GM12875 (cell line): ENCODE results near the gene ACOT13.
"Not testable (repeated sequence)": the region's sequence is repeated elsewhere in the genome, so short reads cannot be mapped to it uniquely, and the experiment has no call there.

ENCODE experiments used
- H3K4me3 ChIP-seq: one replicate; pipeline ENCODE4 v1.5.1; 2011; ENCODE audit warnings: low read depth, low read length, control low read depth
- CTCF ChIP-seq: IDR thresholded peaks from 2 replicates; pipeline ENCODE4 v1.5.1; 2011; ENCODE audit warnings: low read depth, mild to moderate bottlenecking, control low read depth, inconsistent platforms, low read length, moderate library complexity, borderline replicate concordance; ENCODE audit not compliant: insufficient read depth

Gene ACOT13

GRCh38 chr6:24632573-24632972, 34.3 kb upstream of the ACOT13 start:
- no peak for TF ChIP-seq CTCF

GRCh38 chr6:24636681-24637080, 30.2 kb upstream of the ACOT13 start:
- no peak for TF ChIP-seq CTCF
- no peak overlapping the region for H3K4me3 ChIP-seq

More at GRCh38 chr6:24632573-24632972, 34.3 kb upstream of the ACOT13 start:
- no peak overlapping the region for H3K4me3 ChIP-seq

- H3K4me3 ChIP-seq, result no peak overlapping the region
- no peak for TF ChIP-seq CTCF
Measured at GRCh38 chr6:24640166-24640565, 26.7 kb upstream of the ACOT13 start.

GRCh38 chr6:24640631-24641030, 26.2 kb upstream of the ACOT13 start:
- not testable (repeated sequence) for H3K4me3 ChIP-seq

GRCh38 chr6:24642061-24642460, 24.8 kb upstream of the ACOT13 start:
- H3K4me3 ChIP-seq, result no peak overlapping the region
- no peak for TF ChIP-seq CTCF

- no peak for TF ChIP-seq CTCF
- no peak overlapping the region for H3K4me3 ChIP-seq
Measured at GRCh38 chr6:24643920-24644319, 23.0 kb upstream of the ACOT13 start.

GRCh38 chr6:24644377-24644776, 22.5 kb upstream of the ACOT13 start:
- no peak overlapping the region for H3K4me3 ChIP-seq
- TF ChIP-seq CTCF, result no peak

GRCh38 chr6:24646771-24647170, 20.1 kb upstream of the ACOT13 start:
- H3K4me3 ChIP-seq, result no peak overlapping the region
- TF ChIP-seq CTCF, result no peak
